IMR-90 (cell line): ENCODE results near the gene PRSS38. TPM values are rescaled to one million over a fixed set of nuclear protein-coding genes. Genes with fewer than 3 reads are reported as not detected.

Experiments
- ATAC-seq: fragments of 200-7000 bp; cut with Tn5 transposase; 2 replicates; pipeline ENCODE4 v1.9.1; 2020; ENCODE audit warnings: low read depth, mild to moderate bottlenecking, moderate library complexity
- BruUV-seq: library from RNA; stranded (reverse); fragments of 400-500 nt; replicated peaks from 2 replicates; lab custom pipeline; 2021; lab: Mats Ljungman, UMichigan
- CTCF ChIA-PET: fragments of 300-600 bp; formaldehyde crosslinking; extraction: SDS; loops from one replicate; lab custom pipeline; 2021; ENCODE audit warnings: antibody characterized with exemption; lab: Yijun Ruan, JAX
- POLR2A ChIA-PET: fragments of 300-600 bp; sonication (Branson Sonifier 250); formaldehyde crosslinking; loops from one replicate; lab custom pipeline; 2022; ENCODE audit warnings: antibody characterized with exemption; ENCODE audit not compliant: unreplicated experiment; lab: Charles Lee
- DNase-seq: peaks from one replicate; pipeline ENCODE4 v3.0.0; 2013
- H2AFZ ChIP-seq: replicated peaks from 2 replicates; pipeline ENCODE3; 2013; ENCODE audit warnings: low read length, mild to moderate bottlenecking; ENCODE audit not compliant: poor library complexity
- H2AK5ac ChIP-seq: 2 replicates; pipeline ENCODE4 v1.6.1; 2013; ENCODE audit warnings: low read depth, low read length, inconsistent platforms
- H2AK9ac ChIP-seq: replicated peaks from 2 replicates; pipeline ENCODE3; 2013; ENCODE audit warnings: mild to moderate bottlenecking, low read depth, low read length, moderate library complexity; ENCODE audit not compliant: poor library complexity
- H2BK120ac ChIP-seq: 2 replicates; pipeline ENCODE4 v1.6.1; 2013; ENCODE audit warnings: low read depth, low read length, inconsistent platforms
- H2BK15ac ChIP-seq: 3 replicates; pipeline ENCODE4 v1.6.1; 2013; ENCODE audit warnings: low read depth, low read length, inconsistent platforms
- H2BK20ac ChIP-seq: 2 replicates; pipeline ENCODE4 v1.6.1; 2013; ENCODE audit warnings: low read depth, mild to moderate bottlenecking, inconsistent platforms, low read length, moderate library complexity
- H2BK5ac ChIP-seq: 2 replicates; pipeline ENCODE4 v1.6.1; 2013; ENCODE audit warnings: mild to moderate bottlenecking, low read depth, low read length, inconsistent platforms; ENCODE audit not compliant: poor library complexity, severe bottlenecking
- H3K14ac ChIP-seq: replicated peaks from 2 replicates; pipeline ENCODE4 v1.6.1; 2013; ENCODE audit warnings: low read depth, low read length, inconsistent platforms
- H3K18ac ChIP-seq: 2 replicates; pipeline ENCODE4 v1.6.1; 2013; ENCODE audit warnings: low read depth, low read length, control low read depth
- H3K23ac ChIP-seq: 2 replicates; pipeline ENCODE4 v1.6.1; 2013; ENCODE audit warnings: low read depth, low read length, inconsistent platforms
- H3K27ac ChIP-seq: 2 replicates; pipeline ENCODE4 v1.5.1; 2013; ENCODE audit warnings: mild to moderate bottlenecking, control low read depth, low read length; ENCODE audit not compliant: insufficient read depth
- H3K27me3 ChIP-seq: 2 replicates; pipeline ENCODE4 v1.6.1; 2013; ENCODE audit warnings: low read length; ENCODE audit not compliant: control insufficient read depth, insufficient read depth
- H3K36me3 ChIP-seq: 2 replicates; pipeline ENCODE4 v1.6.1; 2013; ENCODE audit warnings: low read length, mixed read lengths; ENCODE audit not compliant: control insufficient read depth, insufficient read depth
- H3K4ac ChIP-seq: 2 replicates; pipeline ENCODE4 v1.6.1; 2013; ENCODE audit warnings: low read depth, low read length, inconsistent platforms
- H3K4me1 ChIP-seq: 2 replicates; pipeline ENCODE4 v1.6.1; 2013; ENCODE audit warnings: low read length, mixed read lengths; ENCODE audit not compliant: control insufficient read depth, insufficient read depth
- H3K4me2 ChIP-seq: 2 replicates; pipeline ENCODE4 v1.6.1; 2013; ENCODE audit warnings: low read depth, mild to moderate bottlenecking, control low read depth, low read length, moderate library complexity
- H3K4me3 ChIP-seq: 2 replicates; pipeline ENCODE4 v1.5.1; 2013; ENCODE audit warnings: low read depth, mild to moderate bottlenecking, control low read depth, low read length, moderate library complexity; ENCODE audit not compliant: insufficient read depth
- H3K56ac ChIP-seq: 2 replicates; pipeline ENCODE4 v1.6.1; 2013; ENCODE audit warnings: low read length, inconsistent platforms; ENCODE audit not compliant: insufficient read depth; ENCODE audit errors: extremely low read depth
- H3K79me1 ChIP-seq, 2 experiments: 2 replicates each; pipeline ENCODE4 v1.6.1; 2013; ENCODE audit warnings: low read length in 2 of 2, inconsistent platforms in 1 of 2, low read depth in 1 of 2
- H3K9ac ChIP-seq: 2 replicates; pipeline ENCODE4 v1.6.1; 2013; ENCODE audit warnings: low read depth, low read length, control low read depth
- H3K9me1 ChIP-seq: 2 replicates; pipeline ENCODE4 v1.6.1; 2013; ENCODE audit warnings: low read length, inconsistent platforms; ENCODE audit not compliant: insufficient read depth
- H3K9me3 ChIP-seq: 2 replicates; pipeline ENCODE4 v1.6.1; 2013; ENCODE audit warnings: low read length; ENCODE audit not compliant: control insufficient read depth, insufficient read depth
- H4K20me1 ChIP-seq: 2 replicates; pipeline ENCODE4 v1.6.1; 2013; ENCODE audit warnings: low read length, inconsistent platforms; ENCODE audit not compliant: insufficient read depth
- H4K5ac ChIP-seq: 2 replicates; pipeline ENCODE4 v1.6.1; 2013; ENCODE audit warnings: mild to moderate bottlenecking, low read depth, low read length, control low read depth
- H4K8ac ChIP-seq, 2 experiments: 2 replicates each; pipeline ENCODE4 v1.6.1; 2013; ENCODE audit warnings: low read depth in 2 of 2, low read length in 2 of 2, control low read depth in 1 of 2, inconsistent platforms in 1 of 2
- H4K91ac ChIP-seq: 2 replicates; pipeline ENCODE4 v1.6.1; 2013; ENCODE audit warnings: low read depth, low read length, inconsistent platforms; ENCODE audit not compliant: insufficient read depth
- BHLHE40 ChIP-seq: fragments of 150-350 bp; IDR thresholded peaks from 2 replicates; pipeline ENCODE4 v1.6.1; 2016; ENCODE audit warnings: mild to moderate bottlenecking, low read depth, low read length
- CEBPB ChIP-seq: IDR thresholded peaks from 2 replicates; pipeline ENCODE4 v1.6.1; 2012; ENCODE audit warnings: low read depth, low read length, improper control_type of control experiment
- CHD1 ChIP-seq: IDR thresholded peaks from 2 replicates; pipeline ENCODE4 v1.6.1; 2012; ENCODE audit warnings: low read depth, low read length, improper control_type of control experiment
- CTCF ChIP-seq: conservative IDR thresholded peaks from 2 replicates; pipeline ENCODE4 v1.5.1; 2012; ENCODE audit warnings: mild to moderate bottlenecking, low read depth, low read length, improper control_type of control experiment
- ELK1 ChIP-seq: fragments of 150-350 bp; IDR thresholded peaks from 2 replicates; pipeline ENCODE4 v1.6.1; 2016; ENCODE audit warnings: low read depth, mild to moderate bottlenecking, low read length, moderate library complexity, borderline replicate concordance
- FOS ChIP-seq: fragments of 150-350 bp; IDR thresholded peaks from 2 replicates; pipeline ENCODE4 v1.6.1; 2016; ENCODE audit warnings: low read depth, low read length
- MAFK ChIP-seq: IDR thresholded peaks from 2 replicates; pipeline ENCODE4 v1.6.1; 2012; ENCODE audit warnings: low read depth, low read length, improper control_type of control experiment
- MAZ ChIP-seq: IDR thresholded peaks from 2 replicates; pipeline ENCODE4 v1.6.1; 2012; ENCODE audit warnings: low read depth, mild to moderate bottlenecking, low read length, improper control_type of control experiment, moderate library complexity, borderline replicate concordance
- MXI1 ChIP-seq: IDR thresholded peaks from 2 replicates; pipeline ENCODE4 v1.6.1; 2012; ENCODE audit warnings: low read depth, mild to moderate bottlenecking, low read length, moderate library complexity, borderline replicate concordance
- NFE2L2 ChIP-seq: fragments of 150-350 bp; IDR thresholded peaks from 2 replicates; pipeline ENCODE4 v1.6.1; 2016; ENCODE audit warnings: low read depth, mild to moderate bottlenecking, low read length
- POLR2A ChIP-seq: IDR thresholded peaks from 2 replicates; pipeline ENCODE4 v1.6.1; 2012; ENCODE audit warnings: mild to moderate bottlenecking, low read depth, low read length
- RCOR1 ChIP-seq: IDR thresholded peaks from 2 replicates; pipeline ENCODE4 v1.6.1; 2012; ENCODE audit warnings: mild to moderate bottlenecking, low read length, improper control_type of control experiment; ENCODE audit not compliant: insufficient replicate concordance
- RFX5 ChIP-seq: IDR thresholded peaks from 2 replicates; pipeline ENCODE4 v1.8.0; 2012; ENCODE audit warnings: low read depth, mild to moderate bottlenecking, low read length, moderate library complexity
- SMC3 ChIP-seq: fragments of 150-350 bp; IDR thresholded peaks from 2 replicates; pipeline ENCODE4 v1.6.1; 2016; ENCODE audit warnings: low read depth, mild to moderate bottlenecking, antibody characterized with exemption, low read length, moderate library complexity
- USF2 ChIP-seq: fragments of 150-350 bp; IDR thresholded peaks from 2 replicates; pipeline ENCODE4 v1.6.1; 2017; ENCODE audit warnings: mild to moderate bottlenecking, antibody characterized with exemption, low read length, low read depth
- WGBS, 2 experiments: methylation state at CpG; one replicate each; pipeline versions ENCODE4 v1.1.5 to v1.1.7; 2013; ENCODE audit warnings: missing lambda C conversion rate in 2 of 2; ENCODE audit not compliant: insufficient read length in 1 of 2; ENCODE audit errors: extremely low coverage in 2 of 2; 5-methylcytosine and 5-hydroxymethylcytosine counted together
- dilution Hi-C: fragments of 300-500 bp; cut with HindIII; formaldehyde crosslinking; loops from one replicate; pipeline ENCODE4 v1.14.3; 2018; ENCODE audit warnings: low sequenced_read_pairs; ENCODE audit not compliant: unreplicated experiment
- in situ Hi-C: fragments of 300-500 bp; cut with MboI; formaldehyde crosslinking; loops from 3 replicates; pipeline ENCODE4 v1.14.3; 2019; ENCODE audit warnings: low sequenced_read_pairs, inconsistent platforms, mixed read lengths
- intact Hi-C: fragments of 100-400 bp; cut with micrococcal nuclease; formaldehyde crosslinking; loops from 2 replicates; pipeline ENCODE4 v1.10.0; 2022
- polyA plus RNA-seq, 3 experiments: library from polyadenylated mRNA; depleted of rRNA; stranded (reverse); fragments of >200 nt; gene quantifications; 2 replicates each; pipeline ENCODE4 v1.2.3, GENCODE V29; 2012; ENCODE audit warnings: low replicate concordance in 1 of 3
- total RNA-seq: library from RNA; depleted of rRNA; stranded (reverse); fragments of >200 nt; gene quantifications from 2 replicates; pipeline ENCODE4 v1.2.3, GENCODE V29; 2012

PRSS38 gene
- total and polyA plus RNA-seq, 2 of the 4 experiments (the other 2 are of a cell fraction), result not detected

GRCh38 chr1:227856147-227856858, 40.8 kb downstream of the PRSS38 start:
- no peak overlapping the region for H2AK9ac ChIP-seq
- CTCF ChIA-PET, result no interaction called here
- no peak for ATAC-seq
- H3K4me1 ChIP-seq, result no peaks in the 10 kb centered on the region
- H3K4ac ChIP-seq, result no peak overlapping the region
- POLR2A ChIA-PET, result no interaction called here
- no peak overlapping the region for H4K91ac ChIP-seq
- H3K79me1 ChIP-seq, result no peaks in the 10 kb centered on the region
- H3K14ac ChIP-seq, result no peak overlapping the region
- no peak overlapping the region for H3K27ac ChIP-seq
- H3K4me2 ChIP-seq, result no peak overlapping the region
- no peaks in the 10 kb centered on the region for H3K9me3 ChIP-seq
- no peak overlapping the region for H2BK20ac ChIP-seq
- dilution Hi-C loops (no loop called here), in situ Hi-C loops (no loop called here), intact Hi-C loops (no loop called here)
- H3K9ac ChIP-seq, result no peak overlapping the region
- no peak overlapping the region for H2BK15ac ChIP-seq
- H3K36me3 ChIP-seq, result no peaks in the 10 kb centered on the region
- H3K27me3 ChIP-seq, result no peaks in the 10 kb centered on the region
- no TSS peak for BruUV-seq
- no peak overlapping the region for H3K4me3 ChIP-seq
- WGBS, 2 experiments, result 83% methylated on average over 1 of the region's 7 CpGs; no CpG with 5 or more reads in 1 of the 2 experiments
- H3K18ac ChIP-seq, result no peak overlapping the region
- H2AK5ac ChIP-seq, result no peak overlapping the region
- no peak overlapping the region for H2BK5ac ChIP-seq
- no peak overlapping the region for H4K8ac ChIP-seq
- H3K56ac ChIP-seq, result no peak overlapping the region
- H3K23ac ChIP-seq, result no peak overlapping the region
- no peak overlapping the region for H4K5ac ChIP-seq
- no peak for TF ChIP-seq SMC3
- no peak for TF ChIP-seq CTCF
- no peak for TF ChIP-seq CHD1
- no peak for TF ChIP-seq NFE2L2
- TF ChIP-seq RFX5, result no peak
- no peak for TF ChIP-seq CEBPB
- TF ChIP-seq ELK1, result no peak
- no peak for TF ChIP-seq POLR2A
- TF ChIP-seq MAZ, result no peak
- TF ChIP-seq MXI1, result no peak
- TF ChIP-seq FOS, result no peak
- no peak for TF ChIP-seq BHLHE40
- no peak for TF ChIP-seq MAFK
- TF ChIP-seq RCOR1, result no peak
- TF ChIP-seq USF2, result no peak
- H4K20me1 ChIP-seq, result no peaks in the 10 kb centered on the region
- H2AFZ ChIP-seq, result no peak overlapping the region
- no peaks in the 10 kb centered on the region for H3K9me1 ChIP-seq
- no peak for DNase-seq
- no peak overlapping the region for H2BK120ac ChIP-seq
